Neural crest cell (in vitro differentiated cells): Measurements from ENCODE around the gene DYRK1A. TPM values are rescaled to one million over a fixed set of nuclear protein-coding genes. Genes with fewer than 3 reads are reported as not detected.

Experiments used
- DNase-seq: peaks from one replicate; pipeline ENCODE4 v3.0.0; 2021; ENCODE audit warnings: low read depth, mixed read lengths, low spot score
- H3K27ac Mint-ChIP-seq: one replicate; pipeline ENCODE4 v1.8.0; 2021; ENCODE audit warnings: mild to moderate bottlenecking, mixed read lengths; ENCODE audit not compliant: unreplicated experiment
- H3K27me3 Mint-ChIP-seq: 2 replicates; pipeline ENCODE4 v1.8.0; 2021; ENCODE audit warnings: low read depth, mild to moderate bottlenecking, mixed read lengths
- H3K36me3 Mint-ChIP-seq: 2 replicates; pipeline ENCODE4 v1.8.0; 2021; ENCODE audit warnings: low read depth, mild to moderate bottlenecking, mixed read lengths
- H3K4me1 Mint-ChIP-seq: 2 replicates; pipeline ENCODE4 v1.8.0; 2021; ENCODE audit warnings: mixed read lengths
- H3K4me3 Mint-ChIP-seq: one replicate; pipeline ENCODE4 v1.8.0; 2021; ENCODE audit warnings: mild to moderate bottlenecking, mixed read lengths
- H3K9me3 Mint-ChIP-seq: 2 replicates; pipeline ENCODE4 v1.8.0; 2021; ENCODE audit warnings: mixed read lengths
- CTCF ChIP-seq: fragments of 200-600 bp; sonication (generic); conservative IDR thresholded peaks from 2 replicates; pipeline ENCODE4 v1.5.0; 2021; ENCODE audit warnings: antibody characterized with exemption, mild to moderate bottlenecking
- total RNA-seq: library from RNA; stranded (reverse); gene quantifications from 2 replicates; pipeline ENCODE4 v1.2.1, GENCODE V29; 2021

DYRK1A gene
- total RNA-seq, 1 donor from 2014 or later: 77.0 TPM

- Mint-ChIP-seq H3K4me1 (peaks cover 14% of the 10 kb centered on the region), H3K4me3 (no peak overlapping the region), H3K27ac (no peak overlapping the region), H3K27me3 (peaks cover 3% of the 10 kb centered on the region), H3K9me3 (no peaks in the 10 kb centered on the region), H3K36me3 (no peaks in the 10 kb centered on the region)
- no peak for DNase-seq
- no peak for TF ChIP-seq CTCF
These were observed 199.1 kb downstream of the DYRK1A start for GRCh38 chr21:37565530-37566223.

- Mint-ChIP-seq H3K4me1 (peaks cover 14% of the 10 kb centered on the region), H3K4me3 (no peak overlapping the region), H3K27me3 (peaks cover 3% of the 10 kb centered on the region), H3K36me3 (no peaks in the 10 kb centered on the region), H3K27ac (no peak overlapping the region), H3K9me3 (no peaks in the 10 kb centered on the region)
- DNase-seq: no peak
- no peak for TF ChIP-seq CTCF
These were observed 200.4 kb downstream of the DYRK1A start for GRCh38 chr21:37566790-37567615.

GRCh38 chr21:37568415-37568814 lies 201.8 kb downstream of the DYRK1A start:
- Mint-ChIP-seq H3K9me3 (no peaks in the 10 kb centered on the region), H3K4me3 (no peak overlapping the region), H3K27me3 (peaks cover 3% of the 10 kb centered on the region), H3K4me1 (peaks cover 14% of the 10 kb centered on the region), H3K36me3 (no peaks in the 10 kb centered on the region), H3K27ac (no peak overlapping the region)
- TF ChIP-seq CTCF: no peak
- DNase-seq: no peak

- no peak for DNase-seq
- Mint-ChIP-seq H3K27ac (no peak overlapping the region), H3K36me3 (no peaks in the 10 kb centered on the region), H3K9me3 (no peaks in the 10 kb centered on the region), H3K27me3 (peaks cover 3% of the 10 kb centered on the region), H3K4me3 (no peak overlapping the region), H3K4me1 (peaks cover 14% of the 10 kb centered on the region)
- no peak for TF ChIP-seq CTCF
These were observed 202.3 kb downstream of the DYRK1A start for GRCh38 chr21:37568916-37569315.

GRCh38 chr21:37571442-37571841 lies 204.9 kb downstream of the DYRK1A start:
- no peak for DNase-seq
- H3K27ac Mint-ChIP-seq: no peak overlapping the region
- H3K27me3 Mint-ChIP-seq: no peaks in the 10 kb centered on the region
- H3K4me1 Mint-ChIP-seq: peaks cover 9% of the 10 kb centered on the region
- no peaks in the 10 kb centered on the region for H3K9me3 Mint-ChIP-seq
- H3K36me3 Mint-ChIP-seq: no peaks in the 10 kb centered on the region
- H3K4me3 Mint-ChIP-seq: no peak overlapping the region
- TF ChIP-seq CTCF: no peak
